ENCODE measurements around the gene PTPRT.

The PTPRT gene

GRCh38 chr20:43189554-43190331 is at the start of gene PTPRT:
TSS of gene PTPRT (minus strand) at chr20:43189906. CDS start at chr20:43189733, 173 bp downstream.
- no peak for DNase-seq (ENCODE audit: low spot score)

GRCh38 chr20:43238833-43239232 is 49.1 kb upstream of the PTPRT start:
- peak; percentile 47 for DNase-seq (ENCODE audit: low spot score)

- DNase-seq (ENCODE audit: low spot score): no peak
Observed at GRCh38 chr20:43238266-43238665, 48.6 kb upstream of the PTPRT start.

- DNase-seq (ENCODE audit: low spot score): no peak
Observed at GRCh38 chr20:43237651-43238168, 48.0 kb upstream of the PTPRT start.

GRCh38 chr20:43235998-43236397 is 46.3 kb upstream of the PTPRT start:
- no peak for DNase-seq (ENCODE audit: low spot score)

GRCh38 chr20:43231829-43232228 is 42.1 kb upstream of the PTPRT start:
- DNase-seq (ENCODE audit: low spot score): no peak

GRCh38 chr20:43229696-43230095 is 40.0 kb upstream of the PTPRT start:
- DNase-seq (ENCODE audit: low spot score): no peak

- no peak for DNase-seq (ENCODE audit: low spot score)
Observed at GRCh38 chr20:43220612-43221011, 30.9 kb upstream of the PTPRT start.

GRCh38 chr20:43210901-43211300 is 21.2 kb upstream of the PTPRT start:
- DNase-seq (ENCODE audit: low spot score): no peak

- no peak for DNase-seq (ENCODE audit: low spot score)
Observed at GRCh38 chr20:43209831-43210230, 20.1 kb upstream of the PTPRT start.

- no peak for DNase-seq (ENCODE audit: low spot score)
Observed at GRCh38 chr20:43205699-43206098, 16.0 kb upstream of the PTPRT start.

- no peak for DNase-seq (ENCODE audit: low spot score)
Observed at GRCh38 chr20:43202100-43202499, 12.4 kb upstream of the PTPRT start.

GRCh38 chr20:43198607-43199006 is 8.9 kb upstream of the PTPRT start:
- DNase-seq (ENCODE audit: low spot score): no peak

- DNase-seq (ENCODE audit: low spot score): no peak
Observed at GRCh38 chr20:43196243-43196642, 6.5 kb upstream of the PTPRT start.

GRCh38 chr20:43194137-43194536 is 4.4 kb upstream of the PTPRT start:
- DNase-seq (ENCODE audit: low spot score): no peak

GRCh38 chr20:43193443-43193842 is 3.7 kb upstream of the PTPRT start:
- no peak for DNase-seq (ENCODE audit: low spot score)

- peak; percentile 47 for DNase-seq (ENCODE audit: low spot score)
Observed at GRCh38 chr20:43191946-43192863, 2.5 kb upstream of the PTPRT start.

- no peak for DNase-seq (ENCODE audit: low spot score)
Observed at GRCh38 chr20:43191143-43191542, 1.4 kb upstream of the PTPRT start.

- DNase-seq (ENCODE audit: low spot score): no peak
Observed at GRCh38 chr20:43190332-43190953, 737 bp upstream of the PTPRT start.

- no peak for DNase-seq (ENCODE audit: low spot score)
Observed at GRCh38 chr20:43188861-43189553, 699 bp downstream of the PTPRT start.

GRCh38 chr20:43188234-43188653 is 1.5 kb downstream of the PTPRT start:
- DNase-seq (ENCODE audit: low spot score): no peak

Measured in germinal center (tissue), 1 donor.